ENCODE data around the gene CRYBA2. TPM values are rescaled to one million over a fixed set of nuclear protein-coding genes. Genes with fewer than 3 reads are reported as not detected.

CRYBA2 gene
- total and polyA plus RNA-seq, 2 experiments from 2014 or later, result not detected

DNA sequence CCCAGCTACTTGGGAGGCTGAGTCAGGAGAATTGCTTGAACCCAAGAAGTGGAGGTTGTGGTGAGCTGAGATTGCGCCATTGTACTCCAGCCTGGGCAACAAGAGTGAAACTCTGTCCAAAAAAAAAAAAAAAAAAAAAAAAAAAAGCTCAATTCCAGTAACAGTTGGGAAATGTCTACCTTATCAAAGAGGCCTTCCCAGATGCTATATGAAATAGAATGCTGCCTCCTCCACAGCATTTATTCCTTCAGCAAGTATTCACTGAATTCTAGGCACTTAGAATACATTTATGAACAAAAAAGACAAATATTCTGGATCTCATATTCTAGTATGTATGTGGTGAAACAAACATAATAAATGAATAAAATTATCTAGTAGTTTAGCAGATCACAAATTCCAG lies 46.6 kb downstream of the CRYBA2 start (continued):
- TF ChIP-seq, protein P1, sequence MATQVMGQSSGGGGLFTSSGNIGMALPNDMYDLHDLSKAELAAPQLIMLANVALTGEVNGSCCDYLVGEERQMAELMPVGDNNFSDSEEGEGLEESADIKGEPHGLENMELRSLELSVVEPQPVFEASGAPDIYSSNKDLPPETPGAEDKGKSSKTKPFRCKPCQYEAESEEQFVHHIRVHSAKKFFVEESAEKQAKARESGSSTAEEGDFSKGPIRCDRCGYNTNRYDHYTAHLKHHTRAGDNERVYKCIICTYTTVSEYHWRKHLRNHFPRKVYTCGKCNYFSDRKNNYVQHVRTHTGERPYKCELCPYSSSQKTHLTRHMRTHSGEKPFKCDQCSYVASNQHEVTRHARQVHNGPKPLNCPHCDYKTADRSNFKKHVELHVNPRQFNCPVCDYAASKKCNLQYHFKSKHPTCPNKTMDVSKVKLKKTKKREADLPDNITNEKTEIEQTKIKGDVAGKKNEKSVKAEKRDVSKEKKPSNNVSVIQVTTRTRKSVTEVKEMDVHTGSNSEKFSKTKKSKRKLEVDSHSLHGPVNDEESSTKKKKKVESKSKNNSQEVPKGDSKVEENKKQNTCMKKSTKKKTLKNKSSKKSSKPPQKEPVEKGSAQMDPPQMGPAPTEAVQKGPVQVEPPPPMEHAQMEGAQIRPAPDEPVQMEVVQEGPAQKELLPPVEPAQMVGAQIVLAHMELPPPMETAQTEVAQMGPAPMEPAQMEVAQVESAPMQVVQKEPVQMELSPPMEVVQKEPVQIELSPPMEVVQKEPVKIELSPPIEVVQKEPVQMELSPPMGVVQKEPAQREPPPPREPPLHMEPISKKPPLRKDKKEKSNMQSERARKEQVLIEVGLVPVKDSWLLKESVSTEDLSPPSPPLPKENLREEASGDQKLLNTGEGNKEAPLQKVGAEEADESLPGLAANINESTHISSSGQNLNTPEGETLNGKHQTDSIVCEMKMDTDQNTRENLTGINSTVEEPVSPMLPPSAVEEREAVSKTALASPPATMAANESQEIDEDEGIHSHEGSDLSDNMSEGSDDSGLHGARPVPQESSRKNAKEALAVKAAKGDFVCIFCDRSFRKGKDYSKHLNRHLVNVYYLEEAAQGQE (IDR thresholded peaks at IDR 0.05; ENCODE audit: unreplicated experiment), result no peak

DNA sequence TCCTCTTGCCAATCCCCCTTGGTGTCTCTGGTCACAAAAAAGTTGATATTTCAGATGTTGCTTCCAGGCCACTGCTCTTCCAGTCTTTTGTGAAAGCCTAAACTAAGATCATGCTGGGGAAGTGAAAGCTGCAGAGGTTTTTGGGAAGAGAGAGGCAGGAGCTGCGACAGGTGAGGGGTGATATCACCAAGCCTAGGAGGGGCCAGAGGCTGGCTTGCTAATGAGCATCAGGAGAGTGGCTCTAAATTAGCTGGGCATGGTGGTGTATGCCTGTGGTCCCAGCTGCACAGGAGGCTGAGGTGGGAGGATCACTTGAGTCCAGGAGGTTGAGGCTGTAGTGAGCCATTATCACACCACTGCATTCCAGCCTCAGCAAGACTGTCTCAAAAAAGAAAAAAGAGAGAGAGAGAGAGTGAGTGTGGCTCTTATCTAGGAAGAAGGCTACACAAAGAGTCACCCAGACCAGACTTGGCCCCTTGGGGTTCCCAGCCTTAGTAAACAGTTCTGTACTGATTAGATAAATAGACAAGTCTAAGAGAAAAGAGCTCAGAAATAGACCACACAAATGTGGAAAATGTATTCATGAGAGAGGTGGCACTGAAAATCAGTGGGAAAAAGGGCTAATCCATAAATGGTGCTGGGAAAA lies 48.3 kb downstream of the CRYBA2 start:
- TF ChIP-seq NANOG (IDR thresholded peaks at IDR 0.05; ENCODE audit: borderline replicate concordance) (no peak), EZH2phosphoT487 (IDR thresholded peaks at IDR 0.05; ENCODE audit: unreplicated experiment) (no peak), CREB1 (CRISPR knock-in tag; IDR thresholded peaks at IDR 0.05; ENCODE audit: low read depth) (no peak), STAT1 (IDR thresholded peaks at IDR 0.05; ENCODE audit: unreplicated experiment) (no peak)
- Histone ChIP-seq H3K36me3 (ENCODE audit: insufficient read depth) (no peaks in the 10 kb centered on the region), H3K4me2 (no peak overlapping the region), H3K9me2 (ENCODE audit: insufficient read depth) (no peaks in the 10 kb centered on the region), H2AFZ (no peak overlapping the region), H3K4me1 (ENCODE audit: insufficient read depth) (no peaks in the 10 kb centered on the region), H3K27ac (ENCODE audit: low read depth) (no peak overlapping the region), H3K4me3 (no peak overlapping the region), H3F3A (replicated peaks; ENCODE audit: low read depth) (no peaks in the 10 kb centered on the region), H3K79me2 (replicated peaks; ENCODE audit: insufficient read depth) (no peaks in the 10 kb centered on the region), H3K27me3 (ENCODE audit: insufficient read depth) (0 out of 2 replicates have a peak, but pooled peaks cover 2% of the 10 kb centered on the region), H4K20me1 (replicated peaks; ENCODE audit: insufficient read depth) (no peaks in the 10 kb centered on the region; the same call in 1 of the 2 replicates)
- Mint-ChIP-seq H3K9me3 (no peaks in the 10 kb centered on the region), H3K27ac (no peak overlapping the region), H3K36me3 (ENCODE audit: low read depth) (no peaks in the 10 kb centered on the region), H3K27me3 (ENCODE audit: insufficient read depth, low read depth, poor library complexity) (peaks cover 7% of the 10 kb centered on the region), H3K4me3 (no peak overlapping the region), H3K4me1 (no peaks in the 10 kb centered on the region)
- DNase-seq (ENCODE audit: low spot score) (no peak), ATAC-seq (no peak)

MicroRNA genes within 50 kb of the gene (microRNA counts, 767-probe panel; counts per million panel counts)
- not detected for microRNA hsa-miR-375

Small RNA genes lying within 50 kb of the gene (microRNA-seq; reads per million reads assigned to microRNA genes)
- gene MIR375, result 13.5 reads per million, percentile 39 among the genes with 10 or more reads in this experiment

Small RNA genes lying within 50 kb of the gene (small RNA-seq; reads per million reads assigned to genes)
- 2.2 reads per million, percentile 82 among the genes with 10 or more reads in this experiment for gene MIR375 (ENCODE audit: low replicate concordance)

Other genes with a start within 250 kb of the CRYBA2 start
- gene CYP27A1, start 211.3 kb downstream of the CRYBA2 start, total RNA-seq (2014; rRNA removed; shearing (Covaris generic)), result 4.2 and 6.9 TPM in 2 replicates
- gene CYP27A1, start 211.3 kb downstream of the CRYBA2 start, polyA plus RNA-seq (2016; fragmentation: Nextera tagmentation; extraction: Ambion mirVana), result 2.0 and 2.2 TPM in 2 replicates
- not detected in 2 replicates for gene PRKAG3, start 161.6 kb downstream of the CRYBA2 start, total RNA-seq (2014; rRNA removed; shearing (Covaris generic))
- gene PRKAG3, start 161.6 kb downstream of the CRYBA2 start, polyA plus RNA-seq (2016; fragmentation: Nextera tagmentation; extraction: Ambion mirVana), result not detected in 2 replicates
- gene WNT6, start 133.6 kb downstream of the CRYBA2 start, total RNA-seq (2014; rRNA removed; shearing (Covaris generic)), result not detected in 2 replicates
- not detected in 2 replicates for gene WNT6, start 133.6 kb downstream of the CRYBA2 start, polyA plus RNA-seq (2016; fragmentation: Nextera tagmentation; extraction: Ambion mirVana)
- not detected in 2 replicates for gene WNT10A, start 112.6 kb downstream of the CRYBA2 start, total RNA-seq (2014; rRNA removed; shearing (Covaris generic))
- not detected in 2 replicates for gene WNT10A, start 112.6 kb downstream of the CRYBA2 start, polyA plus RNA-seq (2016; fragmentation: Nextera tagmentation; extraction: Ambion mirVana)
- 0.43 and 0.56 TPM in 2 replicates for gene CDK5R2, start 33.8 kb downstream of the CRYBA2 start, total RNA-seq (2014; rRNA removed; shearing (Covaris generic))
- 0.19 TPM in 1 of 2 replicates, not detected in the other for gene CDK5R2, start 33.8 kb downstream of the CRYBA2 start, polyA plus RNA-seq (2016; fragmentation: Nextera tagmentation; extraction: Ambion mirVana)
- not detected in 2 replicates for gene FEV, start 8.2 kb downstream of the CRYBA2 start, total RNA-seq (2014; rRNA removed; shearing (Covaris generic))
- gene FEV, start 8.2 kb downstream of the CRYBA2 start, polyA plus RNA-seq (2016; fragmentation: Nextera tagmentation; extraction: Ambion mirVana), result not detected in 2 replicates
- gene CFAP65, start 48.1 kb upstream of the CRYBA2 start, total RNA-seq (2014; rRNA removed; shearing (Covaris generic)), result 0.23 and 0.38 TPM in 2 replicates
- 0.37 and 0.74 TPM in 2 replicates for gene CFAP65, start 48.1 kb upstream of the CRYBA2 start, polyA plus RNA-seq (2016; fragmentation: Nextera tagmentation; extraction: Ambion mirVana)
- gene IHH, start 67.5 kb upstream of the CRYBA2 start, total RNA-seq (2014; rRNA removed; shearing (Covaris generic)), result not detected in 2 replicates
- not detected in 2 replicates for gene IHH, start 67.5 kb upstream of the CRYBA2 start, polyA plus RNA-seq (2016; fragmentation: Nextera tagmentation; extraction: Ambion mirVana)
- 25.2 and 30.6 TPM in 2 replicates for gene NHEJ1, start 167.4 kb upstream of the CRYBA2 start, total RNA-seq (2014; rRNA removed; shearing (Covaris generic))
- 16.5 and 19.6 TPM in 2 replicates for gene NHEJ1, start 167.4 kb upstream of the CRYBA2 start, polyA plus RNA-seq (2016; fragmentation: Nextera tagmentation; extraction: Ambion mirVana)
- gene SLC23A3, start 176.6 kb upstream of the CRYBA2 start, total RNA-seq (2014; rRNA removed; shearing (Covaris generic)), result 0.73 TPM in 1 of 2 replicates, not detected in the other
- 0.10 and 0.26 TPM in 2 replicates for gene SLC23A3, start 176.6 kb upstream of the CRYBA2 start, polyA plus RNA-seq (2016; fragmentation: Nextera tagmentation; extraction: Ambion mirVana)
- 18.2 and 22.8 TPM in 2 replicates for gene CNPPD1, start 183.5 kb upstream of the CRYBA2 start, total RNA-seq (2014; rRNA removed; shearing (Covaris generic))
- 17.4 and 18.0 TPM in 2 replicates for gene CNPPD1, start 183.5 kb upstream of the CRYBA2 start, polyA plus RNA-seq (2016; fragmentation: Nextera tagmentation; extraction: Ambion mirVana)
- 35.1 and 41.8 TPM in 2 replicates for gene RETREG2, start 184.9 kb upstream of the CRYBA2 start, total RNA-seq (2014; rRNA removed; shearing (Covaris generic))
- 12.7 and 13.2 TPM in 2 replicates for gene RETREG2, start 184.9 kb upstream of the CRYBA2 start, polyA plus RNA-seq (2016; fragmentation: Nextera tagmentation; extraction: Ambion mirVana)
- 21.5 and 30.0 TPM in 2 replicates for gene ZFAND2B, start 213.4 kb upstream of the CRYBA2 start, total RNA-seq (2014; rRNA removed; shearing (Covaris generic))
- 13.1 and 16.3 TPM in 2 replicates for gene ZFAND2B, start 213.4 kb upstream of the CRYBA2 start, polyA plus RNA-seq (2016; fragmentation: Nextera tagmentation; extraction: Ambion mirVana)
- gene ABCB6, start 225.5 kb upstream of the CRYBA2 start, total RNA-seq (2014; rRNA removed; shearing (Covaris generic)), result 35.1 and 43.6 TPM in 2 replicates
- 26.2 and 29.8 TPM in 2 replicates for gene ABCB6, start 225.5 kb upstream of the CRYBA2 start, polyA plus RNA-seq (2016; fragmentation: Nextera tagmentation; extraction: Ambion mirVana)
- gene ATG9A, start 236.2 kb upstream of the CRYBA2 start, total RNA-seq (2014; rRNA removed; shearing (Covaris generic)), result 54.2 and 62.7 TPM in 2 replicates
- gene ATG9A, start 236.2 kb upstream of the CRYBA2 start, polyA plus RNA-seq (2016; fragmentation: Nextera tagmentation; extraction: Ambion mirVana), result 18.0 and 20.7 TPM in 2 replicates
- 51.2 and 61.9 TPM in 2 replicates for gene ANKZF1, start 236.4 kb upstream of the CRYBA2 start, total RNA-seq (2014; rRNA removed; shearing (Covaris generic))
- gene ANKZF1, start 236.4 kb upstream of the CRYBA2 start, polyA plus RNA-seq (2016; fragmentation: Nextera tagmentation; extraction: Ambion mirVana), result 29.9 TPM in 2 replicates